ENCODE data around the gene CD99L2.

Gene CD99L2

GRCh38 chrX:150898343-150899190, at the start of gene CD99L2:
Gene CD99L2, minus strand, starts transcription at chrX:150898668. Its CDS starts 80 bp downstream, at chrX:150898588.
- DNase-seq: peak; percentile 87 to 96 (median 91)

- DNase-seq: no peak
These were observed 45.8 kb upstream of the CD99L2 start for GRCh38 chrX:150944233-150944632.

GRCh38 chrX:150942942-150943594, 44.6 kb upstream of the CD99L2 start:
- no peak for DNase-seq

- DNase-seq: no peak
These were observed 43.1 kb upstream of the CD99L2 start for GRCh38 chrX:150941580-150941979.

- DNase-seq: no peak
These were observed 42.5 kb upstream of the CD99L2 start for GRCh38 chrX:150940844-150941495.

- no peak for DNase-seq
These were observed 38.1 kb upstream of the CD99L2 start for GRCh38 chrX:150936556-150936955.

GRCh38 chrX:150935467-150935866, 37.0 kb upstream of the CD99L2 start:
- no peak for DNase-seq

- no peak for DNase-seq
These were observed 36.0 kb upstream of the CD99L2 start for GRCh38 chrX:150934453-150934852.

- no peak for DNase-seq
These were observed 35.5 kb upstream of the CD99L2 start for GRCh38 chrX:150933945-150934350.

GRCh38 chrX:150929058-150929457, 30.6 kb upstream of the CD99L2 start:
- DNase-seq: no peak

- no peak for DNase-seq
These were observed 28.3 kb upstream of the CD99L2 start for GRCh38 chrX:150926791-150927190.

GRCh38 chrX:150926304-150926703, 27.8 kb upstream of the CD99L2 start:
- DNase-seq: no peak

GRCh38 chrX:150919401-150919800, 20.9 kb upstream of the CD99L2 start:
- DNase-seq: peak in 2 of 3 donors; percentile 2 to 11

GRCh38 chrX:150913511-150913910, 15.0 kb upstream of the CD99L2 start:
- DNase-seq: no peak

- no peak for DNase-seq
These were observed 9.0 kb upstream of the CD99L2 start for GRCh38 chrX:150907474-150907873.

GRCh38 chrX:150906694-150907093, 8.2 kb upstream of the CD99L2 start:
- no peak for DNase-seq

GRCh38 chrX:150905293-150905692, 6.8 kb upstream of the CD99L2 start:
- no peak for DNase-seq

- no peak for DNase-seq
These were observed 4.6 kb upstream of the CD99L2 start for GRCh38 chrX:150903110-150903508.

GRCh38 chrX:150902434-150903109, 4.1 kb upstream of the CD99L2 start:
- DNase-seq: no peak

- DNase-seq: peak; percentile 68 to 72 (median 69)
These were observed 806 bp upstream of the CD99L2 start for GRCh38 chrX:150899191-150899757.

GRCh38 chrX:150897421-150898320, 797 bp downstream of the CD99L2 start:
- DNase-seq: peak in 2 of 3 donors; percentile 1 to 8

- DNase-seq: no peak
These were observed 1.8 kb downstream of the CD99L2 start for GRCh38 chrX:150896632-150897031.

Measured in suppressor macrophage treated with lipopolysaccharide for 1 hour (primary cell).